KOPT-K1 (cell line): ENCODE data around the gene ZIC5.

Source experiments
- H3K27ac ChIP-seq: fragments of 200-600 bp; sonication (generic); 2 replicates; pipeline ENCODE4 v1.5.1; 2016; ENCODE audit warnings: antibody characterized with exemption, mild to moderate bottlenecking, low read depth, low read length; ENCODE audit not compliant: poor library complexity, severe bottlenecking
- H3K36me3 ChIP-seq: fragments of 200-600 bp; sonication (generic); 2 replicates; pipeline ENCODE4 v1.5.1; 2017; ENCODE audit warnings: antibody characterized with exemption, mild to moderate bottlenecking, low read length, moderate library complexity; ENCODE audit not compliant: insufficient read depth
- H3K9me3 ChIP-seq: fragments of 200-600 bp; sonication (generic); 2 replicates; pipeline ENCODE4 v1.5.1; 2017; ENCODE audit warnings: antibody characterized with exemption, low read length, mild to moderate bottlenecking; ENCODE audit not compliant: insufficient read depth, poor library complexity, severe bottlenecking

Gene ZIC5

GRCh38 chr13:99973163-99973807, 1.7 kb upstream of the ZIC5 start:
- H3K36me3 ChIP-seq: no peaks in the 10 kb centered on the region
- peaks cover 25% of the 10 kb centered on the region for H3K9me3 ChIP-seq
- H3K27ac ChIP-seq: no peak overlapping the region

DNA sequence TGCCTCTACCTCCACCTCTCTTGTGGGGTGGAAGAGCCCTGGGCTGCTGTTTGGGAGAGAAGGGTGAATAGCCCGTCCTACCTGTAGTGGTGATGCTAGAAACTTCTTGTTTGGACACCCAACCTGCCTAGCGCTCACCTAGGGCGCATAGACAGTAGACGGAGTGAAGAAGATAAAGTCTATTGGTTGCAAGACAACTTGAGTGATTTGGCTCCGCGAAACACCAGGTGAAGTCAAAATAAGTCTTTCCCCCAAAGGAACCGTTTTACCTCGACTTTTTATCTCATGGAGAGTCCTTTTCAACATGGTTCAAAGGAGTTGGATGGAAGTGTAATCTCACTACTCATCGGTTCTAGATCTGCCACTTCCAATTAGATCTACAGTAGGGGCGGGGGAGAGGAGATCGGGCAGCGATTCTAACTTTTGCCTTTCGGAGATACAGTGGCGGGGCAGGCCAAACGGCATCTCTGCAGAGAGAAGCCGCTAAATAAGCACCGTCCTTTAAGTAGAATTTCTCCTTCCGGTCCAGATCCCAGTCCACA, 694 bp upstream of the ZIC5 start:
- peaks cover 25% of the 10 kb centered on the region for H3K9me3 ChIP-seq
- H3K27ac ChIP-seq: no peak overlapping the region
- H3K36me3 ChIP-seq: no peaks in the 10 kb centered on the region

DNA sequence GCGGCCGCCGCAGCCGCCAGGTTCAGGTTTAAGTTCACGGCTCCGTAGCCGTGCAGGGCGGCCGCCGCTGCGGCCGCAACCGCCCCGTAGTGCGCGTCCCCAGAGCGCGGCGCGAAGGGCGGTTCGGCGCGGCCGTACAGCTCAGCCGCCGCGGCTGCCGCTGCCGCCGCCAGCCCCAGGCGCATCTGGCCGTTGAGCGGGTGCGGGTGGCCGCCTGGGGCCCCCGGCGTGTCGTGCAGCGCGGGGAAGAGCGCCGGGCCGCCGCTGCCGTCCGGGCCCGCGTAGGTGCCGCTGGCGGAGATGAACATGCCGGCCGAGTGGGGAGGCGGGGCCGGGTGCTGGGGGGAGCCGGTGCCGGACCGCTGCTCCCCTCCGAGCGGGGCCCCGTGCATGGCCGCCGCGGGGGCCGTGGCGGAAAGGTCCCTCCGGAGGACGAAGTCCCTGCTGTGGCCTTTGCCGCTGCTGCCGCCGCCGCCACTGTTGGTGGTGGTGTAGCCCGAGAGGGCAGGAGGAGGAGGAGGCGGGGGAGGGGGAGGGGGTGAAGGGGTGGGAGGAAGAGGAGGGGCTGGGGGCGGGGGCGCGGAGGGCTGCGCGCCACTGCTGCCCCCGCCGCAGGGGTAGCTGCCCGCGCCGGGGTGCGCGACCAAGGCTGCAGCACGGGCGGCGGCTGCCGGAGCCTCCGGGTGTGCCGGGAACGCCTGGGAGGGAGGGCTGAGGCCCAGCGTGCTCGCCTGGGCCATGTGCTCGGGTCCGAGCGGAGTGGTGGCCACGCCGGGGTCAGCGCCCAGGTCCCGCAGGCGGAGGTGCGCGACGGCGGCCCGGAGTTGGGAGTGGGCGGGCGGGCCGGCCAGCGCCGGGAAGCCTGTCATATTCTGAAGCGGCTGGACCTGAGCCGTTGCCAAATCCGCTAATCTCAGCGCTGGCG, 654 bp downstream of the ZIC5 start:
- no peaks in the 10 kb centered on the region for H3K36me3 ChIP-seq
- H3K9me3 ChIP-seq: peaks cover 25% of the 10 kb centered on the region
- no peak overlapping the region for H3K27ac ChIP-seq

- peaks cover 25% of the 10 kb centered on the region for H3K9me3 ChIP-seq
- H3K27ac ChIP-seq: no peak overlapping the region
- H3K36me3 ChIP-seq: no peaks in the 10 kb centered on the region
Measured at GRCh38 chr13:99969919-99970650, 1.5 kb downstream of the ZIC5 start.

DNA sequence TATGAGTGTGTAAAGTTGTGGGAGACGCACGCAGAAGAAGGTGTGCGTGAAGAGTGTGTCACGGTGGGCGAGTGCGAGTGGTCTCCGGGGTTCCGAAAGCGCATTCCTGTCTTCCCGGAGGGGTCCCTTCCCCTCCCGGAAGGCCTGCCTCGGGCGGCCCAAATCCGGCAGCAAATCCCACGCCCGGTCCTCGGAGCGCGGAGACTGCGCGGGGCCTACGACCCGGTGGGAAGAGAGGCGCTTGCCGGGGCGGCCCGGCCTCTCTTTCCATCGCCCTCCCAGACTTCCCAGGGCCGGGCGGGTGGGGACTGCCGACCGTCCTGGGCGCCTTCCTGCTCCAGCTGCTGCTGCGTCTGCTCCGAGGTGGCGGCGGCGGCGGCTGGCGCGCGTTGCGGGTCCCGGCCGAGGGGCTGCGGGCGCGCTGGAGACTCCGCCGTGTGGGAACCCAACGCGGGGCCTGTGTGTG, 2.1 kb downstream of the ZIC5 start:
- Histone ChIP-seq H3K27ac (no peak overlapping the region), H3K36me3 (no peaks in the 10 kb centered on the region), H3K9me3 (peaks cover 25% of the 10 kb centered on the region)

DNA sequence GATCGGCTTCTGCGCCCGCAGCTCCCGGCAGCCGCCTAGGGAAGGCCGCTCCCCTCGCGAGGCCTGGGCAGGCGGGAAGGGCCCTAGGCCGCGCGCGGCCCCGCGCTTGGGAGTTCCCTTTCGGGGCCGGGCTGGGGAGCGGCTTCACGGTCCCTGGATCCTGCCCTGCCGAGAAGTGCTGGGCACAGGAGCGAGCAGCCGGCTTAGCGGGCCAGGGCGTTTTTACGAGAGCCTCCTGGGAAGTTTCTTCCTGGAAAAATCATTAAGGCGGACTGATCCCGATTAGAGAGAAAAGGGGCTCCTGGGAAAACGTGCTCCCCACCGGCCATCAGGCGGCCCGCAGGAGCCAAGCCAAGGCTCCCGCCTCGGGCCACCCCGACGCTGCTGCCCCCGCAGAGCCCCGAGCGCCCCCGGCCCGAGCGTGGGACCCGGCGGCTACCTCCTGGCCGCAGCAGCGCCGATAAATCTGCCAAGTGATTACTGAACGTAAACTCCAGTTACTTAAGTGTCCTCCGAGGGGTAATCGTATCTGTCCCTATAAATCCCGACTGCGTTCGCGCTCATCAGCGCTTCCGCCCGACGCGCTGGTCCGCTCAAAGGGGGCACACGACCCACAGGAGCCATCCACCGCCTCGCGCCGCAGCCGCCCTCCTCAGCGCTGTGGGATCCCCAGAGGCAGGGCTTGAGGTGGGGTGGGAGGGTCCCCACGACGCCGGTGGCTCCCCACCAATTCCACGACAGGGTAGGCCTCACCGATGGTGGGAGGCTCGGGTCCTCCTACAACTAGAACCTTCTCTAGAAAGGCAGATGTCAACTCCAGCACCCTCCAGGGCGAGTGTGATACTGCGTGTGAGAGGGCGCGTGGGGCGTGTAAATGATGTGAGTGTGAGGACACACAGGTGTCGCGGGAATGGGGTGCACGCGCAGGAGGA, 2.8 kb downstream of the ZIC5 start:
- Histone ChIP-seq H3K36me3 (no peaks in the 10 kb centered on the region), H3K9me3 (peaks cover 25% of the 10 kb centered on the region), H3K27ac (no peak overlapping the region)

DNA sequence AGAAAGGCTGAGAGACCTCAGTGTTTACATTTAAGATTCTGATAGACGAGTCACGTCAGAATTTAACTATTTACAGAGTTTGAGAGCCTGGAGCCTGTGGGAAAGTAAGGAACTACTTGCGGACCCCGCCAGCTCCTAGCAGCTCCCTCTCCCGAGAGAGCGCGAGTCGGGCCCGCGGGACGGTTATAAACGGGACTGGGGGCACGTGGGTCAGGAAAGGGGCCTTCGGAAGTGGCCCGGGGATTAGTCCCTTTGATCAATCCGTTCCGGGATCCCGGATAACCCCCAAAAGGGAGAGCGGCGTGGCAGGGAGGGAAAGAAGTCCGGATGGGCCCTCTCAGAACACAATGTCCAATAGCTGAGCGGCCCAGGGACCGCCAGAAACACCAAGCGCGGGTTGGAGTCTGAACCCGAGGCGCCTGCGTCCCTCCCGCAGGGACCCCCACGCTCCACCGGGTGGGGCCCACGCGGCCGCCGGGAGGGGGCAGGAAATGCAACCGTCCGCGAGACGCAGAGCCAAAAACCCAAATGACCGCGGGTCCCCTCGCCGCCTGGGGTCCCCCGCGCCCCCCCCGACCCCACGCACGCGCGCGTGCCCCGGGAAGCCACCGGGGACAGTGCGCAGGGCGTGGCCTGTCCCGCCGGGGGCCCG, 3.6 kb downstream of the ZIC5 start:
- no peaks in the 10 kb centered on the region for H3K36me3 ChIP-seq
- H3K27ac ChIP-seq: no peak overlapping the region
- H3K9me3 ChIP-seq: peaks cover 25% of the 10 kb centered on the region

DNA sequence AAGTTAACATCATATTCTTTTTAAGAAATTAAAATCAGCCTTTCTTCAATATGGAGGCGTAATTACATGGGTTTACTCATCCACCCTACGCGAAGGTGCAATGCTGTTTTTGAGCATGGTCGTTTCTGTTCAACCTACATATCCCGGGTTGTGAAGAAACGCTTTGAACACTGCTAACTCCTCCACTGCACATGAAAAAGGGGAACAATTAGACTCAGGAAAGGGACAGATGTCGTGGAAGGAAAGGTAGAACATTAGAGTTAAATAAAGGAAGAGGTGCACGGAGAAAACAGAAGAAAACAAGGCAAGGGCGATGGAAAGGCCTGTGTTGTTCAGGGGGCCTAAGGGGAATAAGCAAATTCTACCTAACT, 4.1 kb downstream of the ZIC5 start:
- Histone ChIP-seq H3K27ac (no peak overlapping the region), H3K36me3 (no peaks in the 10 kb centered on the region), H3K9me3 (peaks cover 25% of the 10 kb centered on the region)

GRCh38 chr13:99966064-99966805, 5.3 kb downstream of the ZIC5 start:
- Histone ChIP-seq H3K9me3 (peaks cover 12% of the 10 kb centered on the region), H3K36me3 (no peaks in the 10 kb centered on the region), H3K27ac (no peak overlapping the region)

- H3K36me3 ChIP-seq: no peaks in the 10 kb centered on the region
- no peak overlapping the region for H3K27ac ChIP-seq
- peaks cover 11% of the 10 kb centered on the region for H3K9me3 ChIP-seq
Measured at GRCh38 chr13:99965329-99966000, 6.1 kb downstream of the ZIC5 start.

- no peaks in the 10 kb centered on the region for H3K36me3 ChIP-seq
- peaks cover 5% of the 10 kb centered on the region for H3K9me3 ChIP-seq
- H3K27ac ChIP-seq: no peak overlapping the region
Measured at GRCh38 chr13:99963816-99964339, 7.7 kb downstream of the ZIC5 start.

DNA sequence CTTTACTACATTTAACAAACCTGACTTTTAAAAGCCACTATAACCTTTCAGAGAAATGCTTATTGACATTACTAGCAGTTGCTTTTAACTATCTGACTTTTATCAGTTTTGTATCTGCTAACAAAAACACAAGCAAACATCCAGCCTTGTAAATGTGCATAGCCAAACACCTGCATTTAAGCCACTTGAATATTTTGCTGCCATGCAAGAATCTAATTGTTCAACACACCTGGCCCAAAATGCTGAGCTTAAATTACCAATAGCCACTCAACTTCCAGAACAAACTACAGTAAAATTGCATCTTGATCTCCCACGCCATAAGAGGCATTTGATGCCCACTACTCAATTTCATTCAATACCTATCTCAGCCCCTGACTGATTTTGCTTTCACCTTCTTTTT, 9.3 kb downstream of the ZIC5 start:
- H3K9me3 ChIP-seq: peaks cover 7% of the 10 kb centered on the region
- no peak overlapping the region for H3K27ac ChIP-seq
- no peaks in the 10 kb centered on the region for H3K36me3 ChIP-seq

- no peaks in the 10 kb centered on the region for H3K36me3 ChIP-seq
- peaks cover 7% of the 10 kb centered on the region for H3K9me3 ChIP-seq
- no peak overlapping the region for H3K27ac ChIP-seq
Measured at GRCh38 chr13:99961636-99962035, 9.9 kb downstream of the ZIC5 start.
